GM12872 (cell line): Measurements from ENCODE around the gene CACNB4.

Experiments used
- CTCF ChIP-seq: IDR thresholded peaks from 3 replicates; pipeline ENCODE4 v1.5.1; 2011; ENCODE audit warnings: low read depth, mild to moderate bottlenecking, low read length, moderate library complexity; ENCODE audit not compliant: insufficient read depth

Gene CACNB4

DNA sequence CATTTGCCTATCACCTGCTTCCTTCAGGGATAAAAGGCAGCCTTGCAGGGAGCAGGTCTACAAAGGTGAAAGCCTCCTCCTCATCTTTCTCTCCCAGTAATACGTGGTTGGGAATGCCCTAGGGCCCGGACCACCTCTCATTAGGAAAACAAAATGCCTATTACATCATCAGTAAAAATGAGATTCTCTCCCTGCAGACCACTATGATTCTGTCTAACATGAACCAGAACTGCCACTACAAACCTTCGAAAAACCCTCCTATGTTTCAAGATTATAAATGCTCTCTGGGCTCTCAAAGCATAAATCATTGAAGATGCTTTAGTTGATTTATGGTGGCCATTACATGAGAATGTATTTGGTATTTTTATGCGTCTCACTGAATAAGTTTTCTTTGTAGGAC, 162.2 kb downstream of the CACNB4 start:
- TF ChIP-seq CTCF, result no peak

DNA sequence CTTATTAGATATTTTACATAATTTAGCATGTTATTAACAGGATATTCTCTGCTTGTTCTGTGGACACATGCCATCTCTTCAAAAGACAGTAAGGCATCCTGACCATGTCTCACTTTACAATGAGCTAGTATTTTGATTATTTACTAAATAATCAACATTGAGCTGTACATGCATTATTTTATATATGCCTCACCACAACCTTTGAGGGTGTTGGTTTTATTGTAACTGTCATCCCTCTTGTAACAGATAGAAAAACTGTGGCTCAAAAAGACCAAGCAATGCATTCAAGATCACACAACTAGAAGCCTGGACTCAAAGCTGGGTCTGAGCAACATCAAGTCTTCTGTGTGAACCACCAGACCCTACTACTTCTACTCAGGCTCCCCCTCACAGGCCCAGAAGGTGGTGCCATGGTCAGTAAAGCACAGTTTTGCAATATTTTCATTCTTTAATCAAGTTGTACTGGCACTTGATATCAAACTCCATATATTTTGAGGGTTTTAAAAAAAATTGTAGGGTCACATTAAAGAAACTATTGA, 165.5 kb downstream of the CACNB4 start:
- no peak for TF ChIP-seq CTCF

- TF ChIP-seq CTCF, result no peak
Measured at GRCh38 chr2:151931756-151932155, 167.1 kb downstream of the CACNB4 start.

GRCh38 chr2:151931030-151931611, 167.7 kb downstream of the CACNB4 start:
- TF ChIP-seq CTCF, result no peak

DNA sequence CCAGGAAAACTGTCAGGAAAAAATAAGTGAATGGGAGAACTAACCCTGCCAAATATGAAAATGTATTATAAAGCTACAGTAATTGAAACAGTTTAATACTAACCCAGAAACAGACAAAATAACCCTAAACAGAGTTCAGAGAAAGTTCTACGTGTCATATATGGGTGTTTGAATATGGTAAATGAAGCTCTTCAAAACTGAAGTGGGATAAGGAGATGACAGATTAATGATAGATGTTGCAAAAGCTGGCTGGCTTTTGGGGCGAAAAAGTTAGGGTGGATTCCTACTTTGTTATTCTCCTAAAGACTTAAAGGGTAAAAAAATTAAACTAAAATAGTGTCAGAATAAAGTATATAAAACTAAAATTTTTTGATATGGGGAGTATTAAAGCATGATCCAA, 168.8 kb downstream of the CACNB4 start:
- TF ChIP-seq CTCF, result no peak

DNA sequence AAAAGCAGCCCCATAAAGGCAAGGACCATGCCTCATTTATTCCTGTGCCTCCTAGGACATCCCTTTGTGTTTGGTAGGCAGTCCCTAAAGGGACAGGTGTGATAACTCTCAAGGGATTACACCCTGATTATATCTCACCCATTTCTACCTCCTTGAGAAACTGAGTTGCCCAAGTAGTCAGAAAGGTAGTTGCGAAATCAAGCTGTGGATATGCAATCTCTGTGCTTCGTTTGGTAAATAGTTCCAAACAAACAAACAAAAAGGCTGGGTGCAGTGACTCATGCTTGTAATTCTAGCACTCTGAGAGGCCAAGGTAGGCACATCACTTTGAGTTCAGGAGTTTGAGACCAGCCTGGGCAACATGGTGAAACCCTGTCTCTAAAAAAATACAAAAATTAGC, 170.5 kb downstream of the CACNB4 start:
- no peak for TF ChIP-seq CTCF

DNA sequence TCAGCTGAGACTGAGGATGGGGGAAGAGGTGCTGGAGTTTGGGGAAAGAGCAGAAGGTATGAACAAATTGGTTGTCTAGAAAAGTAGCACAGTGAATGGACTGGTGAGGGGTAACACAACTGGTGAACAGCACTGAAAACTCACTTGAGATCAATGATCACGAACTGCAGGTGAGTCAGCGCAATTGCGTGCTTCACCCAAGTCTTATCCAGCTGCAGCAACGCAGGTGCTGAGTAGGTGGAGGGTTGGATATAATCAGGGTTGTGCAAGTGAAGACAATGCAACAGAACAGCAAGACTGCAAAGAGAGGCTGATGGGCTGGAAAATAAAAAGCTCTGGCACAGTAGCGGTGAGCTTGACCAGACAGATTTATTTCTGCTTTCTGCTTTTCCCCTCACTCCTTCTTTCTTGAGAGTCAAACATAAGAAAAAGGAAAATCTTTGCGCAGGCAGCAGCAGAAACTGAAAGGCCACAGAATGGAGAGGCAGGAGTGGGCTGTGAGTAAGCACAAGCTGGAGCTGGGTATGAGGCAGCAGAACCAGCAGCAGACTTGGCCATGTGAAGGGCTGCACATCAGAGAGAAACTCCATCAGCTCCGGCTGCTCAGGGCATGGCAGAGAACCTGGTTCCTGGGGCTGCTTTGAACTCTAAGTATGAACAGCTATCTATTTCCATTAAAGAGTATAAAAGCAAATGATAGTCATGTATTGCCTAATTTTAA, 171.2 kb downstream of the CACNB4 start:
- no peak for TF ChIP-seq CTCF
